Right cardiac atrium (tissue), 5 donors: ENCODE data around the gene PKIB. TPM values are rescaled to one million over a fixed set of nuclear protein-coding genes. Genes with fewer than 3 reads are reported as not detected.

Experiments used
- ATAC-seq, 2 donors: fragments of 200-7000 bp; cut with Tn5 transposase; one replicate each; pipeline versions ENCODE4 v1.8.0 to v1.9.1; 2020; ENCODE audit warnings: moderate library complexity in 2 of 2, mild to moderate bottlenecking in 1 of 2
- DNase-seq, 3 donors: peaks; one replicate each; pipeline ENCODE4 v3.0.0-alpha.2; 2020
- H3K27ac ChIP-seq: one replicate; pipeline ENCODE4 v1.5.1; 2013; ENCODE audit warnings: mild to moderate bottlenecking, low read length, control low read depth, moderate library complexity
- H3K27me3 ChIP-seq: one replicate; pipeline ENCODE4 v1.6.1; 2013; ENCODE audit not compliant: control insufficient read depth, insufficient read depth
- H3K4me1 ChIP-seq: one replicate; pipeline ENCODE4 v1.6.1; 2013; ENCODE audit warnings: low read length; ENCODE audit not compliant: control insufficient read depth, insufficient read depth
- H3K4me3 ChIP-seq: one replicate; pipeline ENCODE4 v1.5.1; 2013; ENCODE audit warnings: low read length, control low read depth
- H3K9me3 ChIP-seq: one replicate; pipeline ENCODE4 v1.6.1; 2013; ENCODE audit warnings: low read length; ENCODE audit not compliant: control insufficient read depth
- WGBS: extraction: QIAGEN DNeasy Blood & Tissue Kit; methylation state at CpG from one replicate; pipeline ENCODE4 v1.1.7; 2013; 5-methylcytosine and 5-hydroxymethylcytosine counted together
- intact Hi-C, 4 donors: fragments of 100-400 bp; cut with DNase I; formaldehyde crosslinking; loops; one replicate each; pipeline versions ENCODE4 v1.11.0 to v1.14.0; 2022 to 2023
- polyA plus RNA-seq: library from polyadenylated mRNA; stranded (reverse); fragments of 200-250 nt; gene quantifications from one replicate; pipeline ENCODE4 v1.2.3, GENCODE V29; 2013
- total RNA-seq, 4 donors: library from RNA; stranded (reverse); fragmentation: NEBNext Ultra II Directional; extraction: Animal tissue kit (Norgen Biotek cat#: 25700); gene quantifications; one replicate each; pipeline ENCODE4 v1.2.1, GENCODE V29; 2021
- donor health status: healthy with polysubstance abuse.
- donor health status: DM: no; HTN: yes; CAD: no.
- donor health status: DM: no; HTN: no; CAD: no.
- donor health status: DM: no; HTN: yes; CAD: no; lungs with severe emphysema.
- donor health status: DM: yes; HTN: yes; CAD: no.

The PKIB gene
- total and polyA plus RNA-seq, 5 donors = 0.25 to 0.57 (median 0.51) TPM

DNA sequence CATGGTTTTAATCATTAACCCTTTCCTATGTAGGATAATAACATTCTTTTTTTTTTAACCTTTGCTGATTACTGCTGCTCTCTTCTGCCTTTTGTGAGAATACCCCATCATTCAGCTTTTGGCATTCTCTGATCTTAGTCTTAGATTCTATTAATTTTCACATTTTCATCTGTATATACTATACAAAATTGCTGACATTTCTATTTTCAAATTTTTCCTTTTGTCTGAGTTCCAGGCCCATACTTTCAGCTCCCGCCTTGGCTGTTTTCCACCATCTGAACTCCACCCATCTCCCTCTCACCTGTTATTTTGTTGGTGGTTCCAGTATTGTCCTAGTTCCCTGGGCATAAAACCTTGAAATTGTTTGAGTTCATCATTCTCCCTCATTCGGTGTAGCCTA, 59.2 kb downstream of the PKIB start:
- intact Hi-C loops = no loop called here
- DNase-seq = no peak
- Histone ChIP-seq H3K4me3 (no peak overlapping the region), H3K4me1 (no peaks in the 10 kb centered on the region), H3K27me3 (no peaks in the 10 kb centered on the region), H3K27ac (no peak overlapping the region), H3K9me3 (no peaks in the 10 kb centered on the region)
- WGBS = 40% methylated on average over 2 of the region's 2 CpGs
- ATAC-seq = no peak

DNA sequence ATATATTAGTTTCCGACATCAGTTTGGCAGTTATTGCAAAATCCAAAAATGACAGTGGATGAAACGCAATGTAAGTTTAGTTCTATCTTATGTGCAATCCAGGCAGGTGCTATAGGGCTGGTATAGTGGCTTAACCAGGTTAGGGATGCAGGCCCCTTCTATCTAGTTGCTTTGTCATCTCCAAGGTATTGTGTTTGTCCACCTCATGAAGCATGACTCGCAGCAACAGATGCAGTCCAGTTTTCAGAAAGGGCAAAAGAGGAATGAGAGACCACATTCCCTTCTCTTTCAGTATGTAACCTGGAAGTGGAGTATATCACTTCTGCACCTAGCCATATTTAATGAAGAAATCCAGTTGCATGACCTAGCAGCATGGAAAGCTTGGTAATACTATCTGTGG, 59.7 kb downstream of the PKIB start:
- Histone ChIP-seq H3K27ac (no peak overlapping the region), H3K4me3 (no peak overlapping the region), H3K27me3 (no peaks in the 10 kb centered on the region), H3K9me3 (no peaks in the 10 kb centered on the region), H3K4me1 (no peaks in the 10 kb centered on the region)
- ATAC-seq = no peak
- intact Hi-C loops = no loop called here
- 89% methylated on average over 3 of the region's 3 CpGs for WGBS
- DNase-seq = no peak

GRCh38 chr6:122671251-122671650, 61.0 kb downstream of the PKIB start:
- ATAC-seq (no peak), DNase-seq (no peak)
- H3K9me3 ChIP-seq = no peaks in the 10 kb centered on the region
- no peaks in the 10 kb centered on the region for H3K4me1 ChIP-seq
- intact Hi-C loops = no loop called here
- no peak overlapping the region for H3K4me3 ChIP-seq
- no peak overlapping the region for H3K27ac ChIP-seq
- WGBS = 48% methylated on average over 2 of the region's 2 CpGs
- no peaks in the 10 kb centered on the region for H3K27me3 ChIP-seq

- ATAC-seq = no peak
- Histone ChIP-seq H3K4me1 (no peaks in the 10 kb centered on the region), H3K9me3 (no peaks in the 10 kb centered on the region), H3K27me3 (no peaks in the 10 kb centered on the region), H3K4me3 (no peak overlapping the region), H3K27ac (no peak overlapping the region)
- intact Hi-C loops = no loop called here
- no peak for DNase-seq
- 72% methylated on average over 1 of the region's 1 CpG for WGBS
Measured at GRCh38 chr6:122673343-122673961, 63.2 kb downstream of the PKIB start.

DNA sequence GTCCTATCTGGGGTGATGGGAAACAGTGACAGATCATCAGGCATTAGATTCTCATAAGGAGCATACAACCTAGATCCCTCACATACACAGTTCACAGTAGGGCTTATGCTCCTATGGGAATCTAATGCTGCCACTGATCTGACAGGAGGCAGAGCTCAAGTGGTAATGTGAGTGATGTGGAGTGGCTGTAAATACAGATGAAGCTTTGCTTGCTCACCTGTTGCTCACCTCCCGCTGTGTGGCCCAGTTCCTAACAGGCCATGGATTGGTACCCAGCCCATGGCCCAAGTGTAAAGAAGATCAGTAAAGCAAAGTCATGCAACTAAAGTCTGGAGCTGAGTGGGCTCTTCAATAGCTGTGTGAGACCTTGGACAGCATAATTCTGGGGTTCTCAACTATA, 65.9 kb downstream of the PKIB start:
- 95% methylated on average over 1 of the region's 1 CpG for WGBS
- Histone ChIP-seq H3K9me3 (no peaks in the 10 kb centered on the region), H3K4me1 (no peaks in the 10 kb centered on the region), H3K27ac (no peak overlapping the region), H3K27me3 (no peaks in the 10 kb centered on the region), H3K4me3 (no peak overlapping the region)
- intact Hi-C loops = no loop called here
- DNase-seq (no peak), ATAC-seq (no peak)

- Histone ChIP-seq H3K27me3 (no peaks in the 10 kb centered on the region), H3K9me3 (no peaks in the 10 kb centered on the region), H3K4me1 (no peaks in the 10 kb centered on the region), H3K4me3 (no peak overlapping the region), H3K27ac (no peak overlapping the region)
- DNase-seq = no peak
- WGBS = 68% methylated on average over 2 of the region's 2 CpGs
- ATAC-seq = no peak
- intact Hi-C loops = no loop called here
Measured at GRCh38 chr6:122676688-122677087, 66.5 kb downstream of the PKIB start.

DNA sequence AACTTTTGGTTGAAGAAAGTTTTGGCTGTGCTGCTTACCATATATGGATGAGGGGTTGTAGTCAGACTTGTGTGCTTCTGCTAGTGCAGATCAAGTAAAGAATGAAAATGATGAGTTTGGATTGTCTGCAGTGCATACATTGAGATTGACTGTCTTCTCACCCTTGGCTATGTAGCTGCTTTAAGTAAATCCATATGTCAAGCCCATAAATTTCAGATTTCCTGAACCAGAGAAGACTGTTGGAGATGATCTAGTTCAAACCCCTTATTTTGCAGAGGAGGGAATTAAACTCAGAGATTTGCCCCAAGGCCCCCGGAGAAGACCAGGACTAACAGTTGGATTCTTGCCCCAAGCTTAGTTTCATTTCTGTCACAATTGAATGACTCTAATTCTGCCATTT, 67.2 kb downstream of the PKIB start:
- no peak for ATAC-seq
- H3K27me3 ChIP-seq = no peaks in the 10 kb centered on the region
- 87% methylated on average over 1 of the region's 1 CpG for WGBS
- DNase-seq = no peak
- no peaks in the 10 kb centered on the region for H3K9me3 ChIP-seq
- H3K4me3 ChIP-seq = no peak overlapping the region
- no peak overlapping the region for H3K27ac ChIP-seq
- no peaks in the 10 kb centered on the region for H3K4me1 ChIP-seq
- intact Hi-C loops = no loop called here

DNA sequence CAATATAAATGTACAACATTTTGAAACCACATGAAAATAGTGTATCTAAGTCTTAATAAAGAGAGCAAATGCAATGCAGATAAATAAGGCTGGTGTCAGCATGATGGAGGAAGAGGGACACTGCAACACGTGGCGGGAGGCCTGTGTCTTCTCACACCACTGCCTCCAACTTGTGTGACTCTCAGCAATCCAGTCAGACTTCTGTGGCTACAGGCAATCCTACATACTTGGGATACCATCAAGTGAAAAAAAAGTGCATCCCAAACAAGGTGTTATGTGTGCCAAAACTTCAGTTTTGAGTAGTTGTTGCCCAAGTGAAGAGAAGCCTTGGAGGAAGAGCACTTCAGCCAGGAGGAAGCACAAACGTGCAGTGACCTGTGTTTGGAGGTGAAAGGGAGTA, 68.6 kb downstream of the PKIB start:
- ATAC-seq (no peak), DNase-seq (no peak)
- H3K27me3 ChIP-seq = no peaks in the 10 kb centered on the region
- H3K4me1 ChIP-seq = no peaks in the 10 kb centered on the region
- no peak overlapping the region for H3K4me3 ChIP-seq
- intact Hi-C loops = no loop called here
- no peaks in the 10 kb centered on the region for H3K9me3 ChIP-seq
- WGBS = 61% methylated on average over 3 of the region's 3 CpGs
- H3K27ac ChIP-seq = no peak overlapping the region

DNA sequence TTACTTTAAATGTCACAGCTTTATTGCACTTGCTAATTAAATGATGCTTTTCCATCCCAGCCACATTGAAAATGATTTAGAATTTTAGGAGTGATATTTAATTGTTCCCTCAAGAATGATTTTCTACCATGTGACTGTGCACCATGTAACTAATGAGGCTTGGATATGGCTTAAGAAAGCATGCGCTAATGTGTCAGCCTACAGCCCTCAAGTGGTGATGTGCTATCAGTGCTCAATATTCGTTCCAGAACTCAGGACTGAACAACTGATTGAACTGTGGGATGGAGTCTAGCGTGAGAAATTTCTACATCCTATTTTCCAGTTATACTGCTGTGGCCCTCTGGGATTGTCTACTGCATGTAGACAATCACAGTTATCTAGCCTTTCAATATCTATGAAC, 71.5 kb downstream of the PKIB start:
- Histone ChIP-seq H3K9me3 (no peaks in the 10 kb centered on the region), H3K27ac (no peak overlapping the region), H3K4me3 (no peak overlapping the region), H3K4me1 (no peaks in the 10 kb centered on the region), H3K27me3 (no peaks in the 10 kb centered on the region)
- intact Hi-C loops = no loop called here
- WGBS = 73% methylated on average over 3 of the region's 3 CpGs
- no peak for ATAC-seq
- no peak for DNase-seq

DNA sequence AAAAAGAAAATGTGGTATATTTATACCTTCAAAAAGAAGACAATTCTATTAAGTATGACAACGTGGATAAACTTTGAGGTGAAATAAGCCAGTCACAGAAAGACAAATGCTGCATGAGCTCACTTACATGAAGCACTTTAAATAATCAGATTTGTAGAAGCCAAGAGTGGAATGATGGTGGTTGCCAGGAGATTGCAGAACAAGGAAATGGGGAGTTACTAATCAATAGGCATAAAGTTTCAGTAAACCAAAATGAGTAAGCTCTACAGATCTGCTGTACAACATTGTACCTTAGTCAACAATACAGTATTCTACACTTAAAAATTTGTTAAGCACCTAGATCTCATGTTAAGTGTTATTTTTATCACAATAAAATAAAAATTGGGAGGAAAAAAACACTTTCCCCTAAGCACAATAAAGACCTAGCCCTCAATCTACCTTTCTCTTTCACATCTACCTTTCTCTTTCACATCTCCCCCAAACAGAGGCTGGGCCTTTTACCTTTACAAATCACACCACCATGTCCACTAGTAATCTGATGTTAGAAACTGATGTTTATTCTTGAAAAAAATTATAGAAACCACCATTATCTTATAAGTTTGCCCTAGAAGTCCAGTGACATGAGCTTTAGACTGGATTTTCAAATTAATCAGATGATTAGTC, 73.9 kb downstream of the PKIB start:
- Histone ChIP-seq H3K4me1 (no peaks in the 10 kb centered on the region), H3K9me3 (no peaks in the 10 kb centered on the region), H3K27ac (no peak overlapping the region), H3K27me3 (no peaks in the 10 kb centered on the region), H3K4me3 (no peak overlapping the region)
- ATAC-seq (no peak), DNase-seq (no peak)
- WGBS = 61% methylated on average over 1 of the region's 1 CpG
- intact Hi-C loops = no loop called here

GRCh38 chr6:122692175-122692598, 82.0 kb downstream of the PKIB start:
- Histone ChIP-seq H3K4me3 (no peak overlapping the region), H3K9me3 (no peaks in the 10 kb centered on the region), H3K4me1 (no peaks in the 10 kb centered on the region), H3K27ac (no peak overlapping the region), H3K27me3 (no peaks in the 10 kb centered on the region)
- DNase-seq (no peak), ATAC-seq (no peak)
- intact Hi-C loops = no loop called here
- 67% methylated on average over 3 of the region's 3 CpGs for WGBS
